WTC11 (cell line): ENCODE results near the gene EXPH5. TPM values are rescaled to one million over a fixed set of nuclear protein-coding genes. Genes with fewer than 3 reads are reported as not detected.

ENCODE experiments used
- ATAC-seq: fragments of 200-7000 bp; cut with Tn5 transposase; 2 replicates; pipeline ENCODE4 v1.10.0; 2021; ENCODE audit warnings: mild to moderate bottlenecking, moderate library complexity
- CTCF ChIA-PET: fragments of 300-600 bp; sonication (Branson Sonifier 250); formaldehyde crosslinking; loops from one replicate; lab custom pipeline; 2021; ENCODE audit warnings: antibody characterized with exemption; lab: Charles Lee
- POLR2A ChIA-PET: fragments of 350-600 bp; sonication (Branson Sonifier 250); formaldehyde crosslinking; loops from one replicate; lab custom pipeline; 2021; ENCODE audit warnings: antibody characterized with exemption; lab: Charles Lee
- DNase-seq: peaks from one replicate; pipeline ENCODE4 v3.0.0; 2021; ENCODE audit warnings: low spot score
- H3K27ac Mint-ChIP-seq: 2 replicates; pipeline ENCODE4 v1.8.0; 2021; ENCODE audit warnings: mixed read lengths
- H3K27me3 Mint-ChIP-seq: 2 replicates; pipeline ENCODE4 v1.8.0; 2021; ENCODE audit warnings: low read depth, mild to moderate bottlenecking, moderate library complexity, mixed read lengths
- H3K36me3 Mint-ChIP-seq: 2 replicates; pipeline ENCODE4 v1.8.0; 2021; ENCODE audit warnings: mixed read lengths
- H3K4me1 Mint-ChIP-seq: 2 replicates; pipeline ENCODE4 v1.8.0; 2022; ENCODE audit warnings: mixed read lengths
- H3K4me3 Mint-ChIP-seq: 2 replicates; pipeline ENCODE4 v1.8.0; 2021; ENCODE audit warnings: mild to moderate bottlenecking, moderate library complexity, mixed read lengths
- H3K9me3 Mint-ChIP-seq: 2 replicates; pipeline ENCODE4 v1.8.0; 2021; ENCODE audit warnings: mixed read lengths
- ATF1 ChIP-seq: sonication (generic); formaldehyde crosslinking; IDR thresholded peaks from 2 replicates; pipeline ENCODE4 v1.8.1; 2023; ENCODE audit warnings: mild to moderate bottlenecking, moderate library complexity, missing genetic modification reagents
- ATF6 ChIP-seq: sonication (generic); formaldehyde crosslinking; IDR thresholded peaks from 2 replicates; pipeline ENCODE4 v1.8.1; 2023; ENCODE audit warnings: mild to moderate bottlenecking, missing genetic modification reagents
- E2F1 ChIP-seq: sonication (generic); formaldehyde crosslinking; IDR thresholded peaks from 2 replicates; pipeline ENCODE4 v1.8.0; 2022; ENCODE audit warnings: mild to moderate bottlenecking, missing genetic modification reagents
- JAZF1 ChIP-seq: fragments of 250-450 bp; sonication (Bioruptor Pico); IDR thresholded peaks from 2 replicates; pipeline ENCODE4 v1.9.0; 2021; ENCODE audit warnings: moderate library complexity, mild to moderate bottlenecking, inconsistent platforms
- MAX ChIP-seq: sonication (generic); formaldehyde crosslinking; IDR thresholded peaks from 2 replicates; pipeline ENCODE4 v1.8.0; 2022; ENCODE audit warnings: mild to moderate bottlenecking, missing genetic modification reagents
- NFATC4 ChIP-seq: fragments of 250-450 bp; sonication (Bioruptor Pico); IDR thresholded peaks from 2 replicates; pipeline ENCODE4 v1.9.0; 2021; ENCODE audit warnings: mild to moderate bottlenecking
- NR1H2 ChIP-seq: sonication (generic); formaldehyde crosslinking; IDR thresholded peaks from 2 replicates; pipeline ENCODE4 v1.9.0; 2021; ENCODE audit warnings: mild to moderate bottlenecking, moderate library complexity, missing genetic modification reagents
- PRDM15 ChIP-seq: sonication (generic); formaldehyde crosslinking; IDR thresholded peaks from 2 replicates; pipeline ENCODE4 v1.8.0; 2022; ENCODE audit warnings: missing genetic modification reagents
- SMAD3 ChIP-seq: sonication (generic); formaldehyde crosslinking; IDR thresholded peaks from 2 replicates; pipeline ENCODE4 v1.8.0; 2022; ENCODE audit warnings: missing genetic modification reagents, mild to moderate bottlenecking, borderline replicate concordance
- STAT6 ChIP-seq: sonication (generic); formaldehyde crosslinking; conservative IDR thresholded peaks from 2 replicates; pipeline ENCODE4 v1.8.1; 2023; ENCODE audit warnings: mild to moderate bottlenecking, low read depth, missing genetic modification reagents, moderate library complexity
- TCF7 ChIP-seq: sonication (generic); formaldehyde crosslinking; IDR thresholded peaks from 2 replicates; pipeline ENCODE4 v1.8.0; 2022; ENCODE audit warnings: mild to moderate bottlenecking, low read depth, missing genetic modification reagents, moderate library complexity
- TEAD4 ChIP-seq: sonication (generic); formaldehyde crosslinking; IDR thresholded peaks from 2 replicates; pipeline ENCODE4 v1.8.0; 2022; ENCODE audit warnings: mild to moderate bottlenecking, missing genetic modification reagents
- TP53 ChIP-seq: sonication (generic); formaldehyde crosslinking; IDR thresholded peaks from 2 replicates; pipeline ENCODE4 v1.8.1; 2023; ENCODE audit warnings: mild to moderate bottlenecking, missing genetic modification reagents
- ZBTB43 ChIP-seq: sonication (generic); formaldehyde crosslinking; IDR thresholded peaks from 2 replicates; pipeline ENCODE4 v1.8.1; 2023; ENCODE audit warnings: mild to moderate bottlenecking, missing genetic modification reagents
- ZNF263 ChIP-seq: sonication (generic); formaldehyde crosslinking; IDR thresholded peaks from 2 replicates; pipeline ENCODE4 v1.8.1; 2022; ENCODE audit warnings: low read depth, mild to moderate bottlenecking, moderate library complexity, missing genetic modification reagents
- total RNA-seq: library from RNA; stranded (reverse); gene quantifications from 3 replicates; pipeline ENCODE4 v1.2.3, GENCODE V29; 2021

The EXPH5 gene
- total RNA-seq, 1 experiment from 2014 or later, result 11.2 TPM

- no peak for TF ChIP-seq STAT6 (CRISPR knock-in tag)
Measured at GRCh38 chr11:108628812-108629211, 35.2 kb upstream of the EXPH5 start (continued).

- TF ChIP-seq PRDM15 (CRISPR knock-in tag) (no peak), TCF7 (no peak), TP53 (CRISPR knock-in tag) (no peak), NR1H2 (CRISPR knock-in tag) (no peak), E2F1 (CRISPR knock-in tag) (no peak), ATF1 (CRISPR knock-in tag) (no peak), MAX (no peak), NFATC4 (CRISPR knock-in tag) (no peak), JAZF1 (CRISPR knock-in tag) (no peak), ZBTB43 (CRISPR knock-in tag) (no peak), TEAD4 (CRISPR knock-in tag) (no peak), ATF6 (no peak), SMAD3 (CRISPR knock-in tag) (no peak), ZNF263 (CRISPR knock-in tag) (no peak)
- H3K36me3 Mint-ChIP-seq, result peaks cover 10% of the 10 kb centered on the region; the same call in 1 of the 2 replicates
- no peak for ATAC-seq
- no peaks in the 10 kb centered on the region for H3K27me3 Mint-ChIP-seq
- DNase-seq, result no peak
- H3K4me1 Mint-ChIP-seq, result peaks cover 19% of the 10 kb centered on the region
- ChIA-PET CTCF (no interaction called here), POLR2A (no interaction called here)
- H3K27ac Mint-ChIP-seq, result no peak overlapping the region
- no peak overlapping the region for H3K4me3 Mint-ChIP-seq
- H3K9me3 Mint-ChIP-seq, result peaks cover 23% of the 10 kb centered on the region
Measured at GRCh38 chr11:108628326-108628725, 34.8 kb upstream of the EXPH5 start.
